A549 treated with AZD9567 at 1 μM for 4 hours (cell line): ENCODE results near the gene FBXL7. TPM values are rescaled to one million over a fixed set of nuclear protein-coding genes. Genes with fewer than 3 reads are reported as not detected.

Experiments used
- total RNA-seq: library from RNA; stranded (reverse); fragments of 200-300 nt; extraction: Qiagen RNA extraction; gene quantifications from 5 replicates; pipeline ENCODE4 v1.2.3, GENCODE V29; 2022; ENCODE audit not compliant: insufficient read depth

The FBXL7 gene
- 1.1 to 2.6 TPM (median 1.3 TPM) in 5 replicates for total RNA-seq

GRCh38 chr5:15499528-15500324, at the start of gene FBXL7:
TSS of gene FBXL7 (plus strand) at chr5:15500180.

